Neural cell (in vitro differentiated cells): Measurements from ENCODE around the gene RTN4R. TPM values are rescaled to one million over a fixed set of nuclear protein-coding genes. Genes with fewer than 3 reads are reported as not detected.
"Not testable (repeated sequence)": the region's sequence is repeated elsewhere in the genome, so short reads cannot be mapped to it uniquely, and the experiment has no call there.

ENCODE experiments used
- H2AFZ ChIP-seq: fragments of 200-600, 300-800 bp; sonication (generic), shearing (Covaris generic); 2 replicates; pipeline ENCODE4 v1.6.0; 2014; ENCODE audit warnings: low read depth, mild to moderate bottlenecking, antibody characterized with exemption, low read length, moderate library complexity
- H3F3A ChIP-seq: fragments of 200-600 bp; shearing (Covaris generic); 2 replicates; pipeline ENCODE4 v1.6.1; 2016; ENCODE audit warnings: mild to moderate bottlenecking, moderate library complexity, mixed read lengths, antibody characterized with exemption, low read length; ENCODE audit not compliant: insufficient read depth, poor library complexity, severe bottlenecking
- H3K27ac ChIP-seq: fragments of 200-600, 300-800 bp; sonication (generic), shearing (Covaris generic); 2 replicates; pipeline ENCODE4 v1.5.1; 2014; ENCODE audit warnings: mild to moderate bottlenecking, low read length, moderate library complexity
- H3K27me3 ChIP-seq: fragments of 300-800, 200-600 bp; sonication (generic), shearing (Covaris generic); 2 replicates; pipeline ENCODE4 v1.6.0; 2014; ENCODE audit warnings: mild to moderate bottlenecking, low read depth, low read length, moderate library complexity; ENCODE audit not compliant: insufficient read depth
- H3K36me3 ChIP-seq: fragments of 300-800, 200-600 bp; sonication (generic), shearing (Covaris generic); 2 replicates; pipeline ENCODE4 v1.5.1; 2014; ENCODE audit warnings: mild to moderate bottlenecking, antibody characterized with exemption, low read length, moderate library complexity; ENCODE audit not compliant: insufficient read depth
- H3K4me2 ChIP-seq: fragments of 300-800, 200-600 bp; sonication (generic), shearing (Covaris generic); 2 replicates; pipeline ENCODE4 v1.6.0; 2014; ENCODE audit warnings: mild to moderate bottlenecking, low read length
- H3K4me3 ChIP-seq: fragments of 300-800, 200-600 bp; sonication (generic), shearing (Covaris generic); 2 replicates; pipeline ENCODE4 v1.5.1; 2014; ENCODE audit warnings: mild to moderate bottlenecking, low read length, moderate library complexity
- H3K79me2 ChIP-seq: fragments of 200-600 bp; shearing (Covaris generic); replicated peaks from 2 replicates; pipeline ENCODE4 v1.6.0; 2014; ENCODE audit warnings: mild to moderate bottlenecking, low read length, moderate library complexity; ENCODE audit not compliant: insufficient read depth
- H3K9ac ChIP-seq: fragments of 300-800, 200-600 bp; sonication (generic), shearing (Covaris generic); 2 replicates; pipeline ENCODE4 v1.6.1; 2016; ENCODE audit warnings: mild to moderate bottlenecking, low read length, mixed read lengths
- H3K9me2 ChIP-seq: fragments of 200-600 bp; shearing (Covaris generic); 2 replicates; pipeline ENCODE4 v1.6.1; 2016; ENCODE audit warnings: mild to moderate bottlenecking, low read length, mixed read lengths; ENCODE audit not compliant: insufficient read depth
- H3K9me3 ChIP-seq: fragments of 200-600, 300-800 bp; sonication (generic), shearing (Covaris generic); 2 replicates; pipeline ENCODE4 v1.6.1; 2016; ENCODE audit warnings: mild to moderate bottlenecking, mixed run types, low read length, moderate library complexity, mixed read lengths
- H4K20me1 ChIP-seq: fragments of 200-600 bp; shearing (Covaris generic); 2 replicates; pipeline ENCODE4 v1.6.1; 2016; ENCODE audit warnings: mild to moderate bottlenecking, mixed run types; ENCODE audit not compliant: insufficient read depth
- CTCF ChIP-seq: fragments of 450-650 bp; IDR thresholded peaks from 2 replicates; pipeline ENCODE4 v1.5.1; 2014; ENCODE audit warnings: antibody characterized with exemption, mild to moderate bottlenecking, moderate library complexity; ENCODE audit not compliant: poor library complexity, severe bottlenecking
- EP300 ChIP-seq: fragments of 450-650 bp; conservative IDR thresholded peaks from 2 replicates; pipeline ENCODE4 v1.6.1; 2014; ENCODE audit warnings: antibody characterized with exemption, mild to moderate bottlenecking, moderate library complexity; ENCODE audit not compliant: poor library complexity, severe bottlenecking
- EZH2 ChIP-seq: fragments of 200-600, 300-800 bp; shearing (Covaris generic), sonication (generic); IDR thresholded peaks from 2 replicates; pipeline ENCODE4 v1.6.1; 2014; ENCODE audit warnings: antibody characterized with exemption, low read length, borderline replicate concordance, mild to moderate bottlenecking; ENCODE audit not compliant: insufficient read depth, poor library complexity, severe bottlenecking
- MXI1 ChIP-seq: fragments of 450-650 bp; conservative IDR thresholded peaks from 2 replicates; pipeline ENCODE4 v1.6.1; 2014; ENCODE audit warnings: antibody characterized with exemption, mild to moderate bottlenecking; ENCODE audit not compliant: poor library complexity, severe bottlenecking
- POLR2AphosphoS5 ChIP-seq: IDR thresholded peaks from 2 replicates; pipeline ENCODE4 v1.6.1; 2012
- RAD21 ChIP-seq: fragments of 450-650 bp; conservative IDR thresholded peaks from 2 replicates; pipeline ENCODE4 v1.6.1; 2014; ENCODE audit warnings: antibody characterized with exemption, mild to moderate bottlenecking, moderate library complexity
- REST ChIP-seq: IDR thresholded peaks from 2 replicates; pipeline ENCODE4 v1.6.1; 2012; ENCODE audit warnings: borderline replicate concordance
- SMC3 ChIP-seq: fragments of 450-650 bp; conservative IDR thresholded peaks from 2 replicates; pipeline ENCODE4 v1.6.1; 2014; ENCODE audit warnings: antibody characterized with exemption, mild to moderate bottlenecking, moderate library complexity; ENCODE audit not compliant: poor library complexity
- TAF1 ChIP-seq: IDR thresholded peaks from 2 replicates; pipeline ENCODE4 v1.6.1; 2012; ENCODE audit warnings: low read depth
- polyA plus RNA-seq: library from polyadenylated mRNA; depleted of rRNA; stranded (reverse); fragments of >200 nt; gene quantifications from 2 replicates; pipeline ENCODE4 v1.2.3, GENCODE V29; 2014

Gene RTN4R
- polyA plus RNA-seq, 1 donor from 2014 or later: 13.6 TPM

- no peak overlapping the region for H3K4me3 ChIP-seq
- no peaks in the 10 kb centered on the region for H4K20me1 ChIP-seq
- H2AFZ ChIP-seq: no peak overlapping the region
- H3K9ac ChIP-seq: no peak overlapping the region
- H3K9me2 ChIP-seq: no peaks in the 10 kb centered on the region
- no peaks in the 10 kb centered on the region for H3K9me3 ChIP-seq
- H3K27ac ChIP-seq: no peak overlapping the region
- H3K4me2 ChIP-seq: no peak overlapping the region
- H3K79me2 ChIP-seq: peaks cover 7% of the 10 kb centered on the region
- no peaks in the 10 kb centered on the region for H3F3A ChIP-seq
- H3K27me3 ChIP-seq: no peaks in the 10 kb centered on the region
- no peaks in the 10 kb centered on the region for H3K36me3 ChIP-seq
- TF ChIP-seq REST (no peak), TAF1 (no peak), RAD21 (no peak), EP300 (no peak), CTCF (no peak), EZH2 (no peak), POLR2AphosphoS5 (no peak), SMC3 (no peak), MXI1 (no peak)
Measured at GRCh38 chr22:20315337-20316216, 47.5 kb upstream of the RTN4R start.

GRCh38 chr22:20314741-20315336 is 46.7 kb upstream of the RTN4R start:
- not testable (repeated sequence) for H3K36me3 ChIP-seq, H3K79me2 ChIP-seq, H3K9me2 ChIP-seq, H3K9me3 ChIP-seq, H3K4me3 ChIP-seq, H2AFZ ChIP-seq, H3K4me2 ChIP-seq, H3K27ac ChIP-seq, H3K9ac ChIP-seq, H3F3A ChIP-seq, H4K20me1 ChIP-seq, H3K27me3 ChIP-seq

- H3F3A ChIP-seq, H3K27ac ChIP-seq, H4K20me1 ChIP-seq, H3K4me3 ChIP-seq, H2AFZ ChIP-seq, H3K9ac ChIP-seq, H3K9me2 ChIP-seq, H3K27me3 ChIP-seq, H3K36me3 ChIP-seq, H3K79me2 ChIP-seq, H3K4me2 ChIP-seq, H3K9me3 ChIP-seq: not testable (repeated sequence)
Measured at GRCh38 chr22:20314206-20314605, 46.1 kb upstream of the RTN4R start.

- not testable (repeated sequence) for H3K36me3 ChIP-seq
Measured at GRCh38 chr22:20313306-20314077, 45.4 kb upstream of the RTN4R start.

More at GRCh38 chr22:20313306-20314077, 45.4 kb upstream of the RTN4R start:
- not testable (repeated sequence) for H3K4me3 ChIP-seq, H3K79me2 ChIP-seq, H3K4me2 ChIP-seq, H2AFZ ChIP-seq, H3K9me2 ChIP-seq, H3F3A ChIP-seq, H4K20me1 ChIP-seq, H3K9me3 ChIP-seq, H3K9ac ChIP-seq, H3K27ac ChIP-seq, H3K27me3 ChIP-seq
